Measurements from ENCODE around the gene HES3.
A peak's percentile ranks its signal among the peaks of the same experiment; 100 is the strongest.

HES3 gene

GRCh38 chr1:6269720-6270400 is 25.9 kb downstream of the HES3 start:
- H3K4me1 ChIP-seq (ENCODE audit: control insufficient read depth, insufficient read depth, low read length) = peaks cover 3% of the 10 kb centered on the region

GRCh38 chr1:6270401-6270800 is 26.4 kb downstream of the HES3 start:
- Histone ChIP-seq H3K9me3 (ENCODE audit: control insufficient read depth, low read length) (no peaks in the 10 kb centered on the region), H3K4me3 (ENCODE audit: low read length) (no peak overlapping the region), H3K27me3 (replicated peaks; ENCODE audit: control insufficient read depth, insufficient read depth, low read length) (no peaks in the 10 kb centered on the region), H3K36me3 (ENCODE audit: control insufficient read depth, insufficient read depth, low read length, severe bottlenecking) (no peaks in the 10 kb centered on the region), H3K4me1 (ENCODE audit: control insufficient read depth, insufficient read depth, low read length) (peaks cover 3% of the 10 kb centered on the region), H3K9ac (ENCODE audit: low read length) (no peak overlapping the region)
- DNase-seq (ENCODE audit: low read depth) = no peak

More at GRCh38 chr1:6269720-6270400, 25.9 kb downstream of the HES3 start:
- no peaks in the 10 kb centered on the region for H3K27me3 ChIP-seq (replicated peaks; ENCODE audit: control insufficient read depth, insufficient read depth, low read length)
- no peak overlapping the region for H3K9ac ChIP-seq (ENCODE audit: low read length)
- DNase-seq (ENCODE audit: low read depth) = no peak
- no peak overlapping the region for H3K4me3 ChIP-seq (ENCODE audit: low read length)
- no peaks in the 10 kb centered on the region for H3K36me3 ChIP-seq (ENCODE audit: control insufficient read depth, insufficient read depth, low read length, severe bottlenecking)
- H3K9me3 ChIP-seq (ENCODE audit: control insufficient read depth, low read length) = no peaks in the 10 kb centered on the region

- Histone ChIP-seq H3K4me1 (ENCODE audit: control insufficient read depth, insufficient read depth, low read length) (peaks cover 7% of the 10 kb centered on the region), H3K9ac (ENCODE audit: low read length) (no peak overlapping the region), H3K9me3 (ENCODE audit: control insufficient read depth, low read length) (no peaks in the 10 kb centered on the region), H3K36me3 (ENCODE audit: control insufficient read depth, insufficient read depth, low read length, severe bottlenecking) (no peaks in the 10 kb centered on the region), H3K27me3 (replicated peaks; ENCODE audit: control insufficient read depth, insufficient read depth, low read length) (no peaks in the 10 kb centered on the region), H3K4me3 (ENCODE audit: low read length) (no peak overlapping the region)
- DNase-seq (ENCODE audit: low read depth) = no peak
These were observed 27.0 kb downstream of the HES3 start for GRCh38 chr1:6271006-6271405.

- H3K9ac ChIP-seq (ENCODE audit: low read length) = no peak overlapping the region
- H3K36me3 ChIP-seq (ENCODE audit: control insufficient read depth, insufficient read depth, low read length, severe bottlenecking) = no peaks in the 10 kb centered on the region
- DNase-seq (ENCODE audit: low read depth) = no peak
- H3K9me3 ChIP-seq (ENCODE audit: control insufficient read depth, low read length) = no peaks in the 10 kb centered on the region
- no peak overlapping the region for H3K4me3 ChIP-seq (ENCODE audit: low read length)
- no peaks in the 10 kb centered on the region for H3K27me3 ChIP-seq (replicated peaks; ENCODE audit: control insufficient read depth, insufficient read depth, low read length)
- H3K4me1 ChIP-seq (ENCODE audit: control insufficient read depth, insufficient read depth, low read length) = peaks cover 12% of the 10 kb centered on the region
These were observed 27.6 kb downstream of the HES3 start for GRCh38 chr1:6271554-6271953.

GRCh38 chr1:6272452-6272851 is 28.5 kb downstream of the HES3 start:
- Histone ChIP-seq H3K4me3 (ENCODE audit: low read length) (no peak overlapping the region), H3K27me3 (replicated peaks; ENCODE audit: control insufficient read depth, insufficient read depth, low read length) (no peaks in the 10 kb centered on the region), H3K4me1 (ENCODE audit: control insufficient read depth, insufficient read depth, low read length) (peaks cover 15% of the 10 kb centered on the region), H3K9me3 (ENCODE audit: control insufficient read depth, low read length) (no peaks in the 10 kb centered on the region), H3K9ac (ENCODE audit: low read length) (no peak overlapping the region), H3K36me3 (ENCODE audit: control insufficient read depth, insufficient read depth, low read length, severe bottlenecking) (no peaks in the 10 kb centered on the region)
- DNase-seq (ENCODE audit: low read depth) = no peak

GRCh38 chr1:6272868-6273267 is 28.9 kb downstream of the HES3 start:
- no peaks in the 10 kb centered on the region for H3K36me3 ChIP-seq (ENCODE audit: control insufficient read depth, insufficient read depth, low read length, severe bottlenecking)
- H3K9me3 ChIP-seq (ENCODE audit: control insufficient read depth, low read length) = no peaks in the 10 kb centered on the region
- no peaks in the 10 kb centered on the region for H3K27me3 ChIP-seq (replicated peaks; ENCODE audit: control insufficient read depth, insufficient read depth, low read length)
- peaks cover 12% of the 10 kb centered on the region for H3K4me1 ChIP-seq (ENCODE audit: control insufficient read depth, insufficient read depth, low read length)
- DNase-seq (ENCODE audit: low read depth) = no peak
- no peak overlapping the region for H3K4me3 ChIP-seq (ENCODE audit: low read length)
- H3K9ac ChIP-seq (ENCODE audit: low read length) = no peak overlapping the region

GRCh38 chr1:6273380-6273891 is 29.5 kb downstream of the HES3 start:
- H3K36me3 ChIP-seq (ENCODE audit: control insufficient read depth, insufficient read depth, low read length, severe bottlenecking) = no peaks in the 10 kb centered on the region
- peaks cover 12% of the 10 kb centered on the region for H3K4me1 ChIP-seq (ENCODE audit: control insufficient read depth, insufficient read depth, low read length)
- no peaks in the 10 kb centered on the region for H3K9me3 ChIP-seq (ENCODE audit: control insufficient read depth, low read length)
- peak; percentile 56 for DNase-seq (ENCODE audit: low read depth)
- H3K9ac ChIP-seq (ENCODE audit: low read length) = no peak overlapping the region
- H3K27me3 ChIP-seq (replicated peaks; ENCODE audit: control insufficient read depth, insufficient read depth, low read length) = no peaks in the 10 kb centered on the region
- H3K4me3 ChIP-seq (ENCODE audit: low read length) = no peak overlapping the region

- Histone ChIP-seq H3K4me1 (ENCODE audit: control insufficient read depth, insufficient read depth, low read length) (peaks cover 12% of the 10 kb centered on the region), H3K9ac (ENCODE audit: low read length) (no peak overlapping the region)
These were observed 30.1 kb downstream of the HES3 start for GRCh38 chr1:6274102-6274501.

GRCh38 chr1:6274622-6275139 is 30.7 kb downstream of the HES3 start:
- Histone ChIP-seq H3K27me3 (replicated peaks; ENCODE audit: control insufficient read depth, insufficient read depth, low read length) (no peaks in the 10 kb centered on the region), H3K9me3 (ENCODE audit: control insufficient read depth, low read length) (no peaks in the 10 kb centered on the region), H3K9ac (ENCODE audit: low read length) (no peak overlapping the region), H3K4me3 (ENCODE audit: low read length) (no peak overlapping the region), H3K4me1 (ENCODE audit: control insufficient read depth, insufficient read depth, low read length) (peaks cover 12% of the 10 kb centered on the region), H3K36me3 (ENCODE audit: control insufficient read depth, insufficient read depth, low read length, severe bottlenecking) (no peaks in the 10 kb centered on the region)
- no peak for DNase-seq (ENCODE audit: low read depth)

More at GRCh38 chr1:6274102-6274501, 30.1 kb downstream of the HES3 start:
- Histone ChIP-seq H3K27me3 (replicated peaks; ENCODE audit: control insufficient read depth, insufficient read depth, low read length) (no peaks in the 10 kb centered on the region), H3K36me3 (ENCODE audit: control insufficient read depth, insufficient read depth, low read length, severe bottlenecking) (no peaks in the 10 kb centered on the region), H3K9me3 (ENCODE audit: control insufficient read depth, low read length) (no peaks in the 10 kb centered on the region), H3K4me3 (ENCODE audit: low read length) (no peak overlapping the region)
- no peak for DNase-seq (ENCODE audit: low read depth)

- H3K9me3 ChIP-seq (ENCODE audit: control insufficient read depth, low read length) = no peaks in the 10 kb centered on the region
- peak; percentile 87 for DNase-seq (ENCODE audit: low read depth)
- H3K4me3 ChIP-seq (ENCODE audit: low read length) = peak overlapping the region; percentile 29
- H3K27me3 ChIP-seq (replicated peaks; ENCODE audit: control insufficient read depth, insufficient read depth, low read length) = no peaks in the 10 kb centered on the region
- H3K4me1 ChIP-seq (ENCODE audit: control insufficient read depth, insufficient read depth, low read length) = peaks cover 12% of the 10 kb centered on the region
- peak overlapping the region; percentile 64 for H3K9ac ChIP-seq (ENCODE audit: low read length)
- no peaks in the 10 kb centered on the region for H3K36me3 ChIP-seq (ENCODE audit: control insufficient read depth, insufficient read depth, low read length, severe bottlenecking)
These were observed 32.1 kb downstream of the HES3 start for GRCh38 chr1:6275826-6276782.
